Effector CD8-positive, alpha-beta T cell (primary cell): ENCODE measurements around the gene KLK3.

Experiments
- DNase-seq: peaks from one replicate; lab custom pipeline; 2025; lab: John Stamatoyannopoulos, UW

KLK3 gene

GRCh38 chr19:50898018-50898417, 43.3 kb downstream of the KLK3 start:
- no peak for DNase-seq

DNA sequence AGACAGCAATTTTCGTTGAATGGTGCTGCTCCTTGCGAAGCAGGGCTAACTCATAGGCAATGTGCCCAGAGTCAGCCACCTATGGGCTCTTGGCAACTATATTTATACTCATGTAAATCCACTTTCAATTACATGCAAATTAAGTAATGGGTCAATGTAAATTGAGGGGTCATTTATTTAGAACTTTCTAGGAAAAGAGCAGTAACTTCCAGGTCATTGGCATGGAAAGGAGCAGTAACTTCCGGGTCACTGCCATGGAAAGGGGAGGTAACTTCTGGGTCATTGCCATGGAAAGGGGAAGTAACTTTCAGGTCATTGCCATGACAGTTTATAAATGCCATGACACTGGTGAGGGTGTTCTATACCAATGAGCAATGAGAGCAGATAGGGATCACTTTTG, 44.9 kb downstream of the KLK3 start:
- DNase-seq = no peak

GRCh38 chr19:50902640-50903039, 47.9 kb downstream of the KLK3 start:
- no peak for DNase-seq

- no peak for DNase-seq
These were observed 51.5 kb downstream of the KLK3 start for GRCh38 chr19:50906217-50906616.

- DNase-seq = no peak
These were observed 53.6 kb downstream of the KLK3 start for GRCh38 chr19:50908336-50908735.

- DNase-seq = no peak
These were observed 54.7 kb downstream of the KLK3 start for GRCh38 chr19:50909240-50910070.
